ENCODE data around the gene LRRC27. TPM values are rescaled to one million over a fixed set of nuclear protein-coding genes. Genes with fewer than 3 reads are reported as not detected.

Gene LRRC27
- total RNA-seq, 4 donors from 2014 or later = 1.5 to 5.3 (median 2.4) TPM

GRCh38 chr10:132353456-132354355 is 21.7 kb downstream of the LRRC27 start:
- Histone ChIP-seq H3K4me3 (no peak overlapping the region), H3K27ac (no peak overlapping the region), H3K27me3 (no peaks in the 10 kb centered on the region), H3K9me3 (no peaks in the 10 kb centered on the region), H3K36me3 (peaks cover 0 to 10% (median 0%) of the 10 kb centered on the region in 3 donors), H3K4me1 (no peaks in the 10 kb centered on the region)
- TF ChIP-seq POLR2A (IDR thresholded peaks at IDR 0.05) (no peak), CTCF (IDR thresholded peaks at IDR 0.05) (no peak)
- DNase-seq = no peak
- 88 to 93% methylated on average over 9 to 11 of the region's 20 CpGs for WGBS, 2 donors
- intact Hi-C loops (cut with DNase I) = no loop called here

GRCh38 chr10:132354356-132355094 is 22.5 kb downstream of the LRRC27 start:
- H3K9me3 ChIP-seq = no peaks in the 10 kb centered on the region
- intact Hi-C loops (cut with DNase I) = no loop called here
- no peak overlapping the region for H3K27ac ChIP-seq
- peaks cover 0 to 7% (median 0%) of the 10 kb centered on the region in 3 donors for H3K36me3 ChIP-seq
- no peaks in the 10 kb centered on the region for H3K27me3 ChIP-seq
- H3K4me1 ChIP-seq = no peaks in the 10 kb centered on the region
- WGBS, 2 donors = 85 to 90% methylated on average over 13 to 20 of the region's 32 CpGs
- DNase-seq = no peak
- TF ChIP-seq POLR2A (IDR thresholded peaks at IDR 0.05) (no peak), CTCF (IDR thresholded peaks at IDR 0.05) (no peak)
- H3K4me3 ChIP-seq = no peak overlapping the region

- TF ChIP-seq CTCF (IDR thresholded peaks at IDR 0.05) (no peak), POLR2A (IDR thresholded peaks at IDR 0.05) (no peak)
- Histone ChIP-seq H3K27ac (no peak overlapping the region), H3K4me1 (no peaks in the 10 kb centered on the region), H3K36me3 (peaks cover 0 to 7% (median 0%) of the 10 kb centered on the region in 3 donors), H3K4me3 (no peak overlapping the region), H3K9me3 (no peaks in the 10 kb centered on the region), H3K27me3 (no peaks in the 10 kb centered on the region)
- no peak for DNase-seq
- WGBS, 2 donors = 81 to 94% methylated on average over 3 of the region's 17 CpGs
- intact Hi-C loops (cut with DNase I) = no loop called here
Observed at GRCh38 chr10:132355297-132355696, 23.3 kb downstream of the LRRC27 start.

- 89 to 93% methylated on average over 2 to 5 of the region's 13 CpGs for WGBS, 2 donors
- Histone ChIP-seq H3K27ac (no peak overlapping the region), H3K27me3 (no peaks in the 10 kb centered on the region), H3K36me3 (peaks cover 0 to 7% (median 0%) of the 10 kb centered on the region in 3 donors), H3K4me1 (no peaks in the 10 kb centered on the region), H3K9me3 (no peaks in the 10 kb centered on the region), H3K4me3 (no peak overlapping the region)
- intact Hi-C loops (cut with DNase I) = no loop called here
- no peak for TF ChIP-seq POLR2A (IDR thresholded peaks at IDR 0.05)
- TF ChIP-seq CTCF (IDR thresholded peaks at IDR 0.05) = no peak
- DNase-seq = no peak
Observed at GRCh38 chr10:132355754-132356153, 23.8 kb downstream of the LRRC27 start.

Measured in esophagus squamous epithelium (tissue), 5 donors.